ENCODE measurements around the gene DLX6.

The DLX6 gene

DNA sequence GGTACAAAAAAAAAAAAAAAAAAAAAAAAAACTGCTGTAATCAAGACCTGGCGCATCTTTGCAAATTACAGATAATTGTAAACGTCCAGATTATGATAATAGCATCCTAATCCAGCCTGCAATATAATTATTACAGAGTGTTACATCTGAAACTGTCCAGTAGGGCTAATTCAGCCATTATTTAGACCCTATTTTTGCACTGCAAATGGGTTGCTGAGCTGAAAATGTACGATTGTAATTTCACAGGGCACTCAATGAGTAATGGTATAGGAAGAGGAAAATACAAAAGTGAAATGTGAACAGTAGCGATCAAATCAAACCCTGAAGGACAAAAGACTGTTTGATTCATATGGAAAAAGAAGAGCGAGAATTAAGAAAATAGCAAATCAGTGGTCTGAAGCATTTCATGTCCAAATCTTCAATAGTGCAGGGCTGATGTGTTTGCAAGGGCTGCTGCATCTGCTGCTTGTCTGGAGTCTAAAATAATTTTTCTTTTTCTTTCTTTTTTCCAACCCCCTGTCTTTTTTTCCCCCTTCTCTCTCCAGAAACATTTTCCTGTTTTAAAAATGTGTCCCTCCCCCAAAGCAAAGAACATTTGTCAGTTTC, 8.9 kb downstream of the DLX6 start:
- H3K9me3 Mint-ChIP-seq = no peaks in the 10 kb centered on the region
- no peaks in the 10 kb centered on the region for H3K36me3 Mint-ChIP-seq
- no peak overlapping the region for H3K4me3 Mint-ChIP-seq
- H3K4me1 Mint-ChIP-seq = peaks cover 6% of the 10 kb centered on the region
- H3K27me3 Mint-ChIP-seq = peaks cover 96% of the 10 kb centered on the region
- no peak for ATAC-seq
- no peak overlapping the region for H3K27ac Mint-ChIP-seq

DNA sequence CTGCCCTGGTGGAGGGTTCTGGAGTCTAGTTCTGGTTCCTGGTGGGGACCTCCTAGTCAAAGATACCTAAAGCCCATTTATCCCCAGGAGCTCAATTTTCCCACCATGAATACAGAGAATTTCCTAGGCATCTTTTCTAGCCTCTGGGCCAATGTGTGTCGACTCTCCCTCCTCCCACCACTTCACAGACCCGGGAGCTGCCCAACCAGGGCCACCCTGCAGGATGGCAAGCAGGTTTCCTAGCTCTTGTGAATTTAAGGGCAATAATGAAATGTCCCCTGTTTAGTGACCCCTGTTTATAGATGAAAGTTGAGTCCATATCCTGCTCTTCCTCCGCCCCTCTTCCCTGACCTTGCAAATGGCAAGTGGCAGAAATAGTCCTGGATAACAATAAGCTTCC, 9.9 kb downstream of the DLX6 start:
- H3K4me3 Mint-ChIP-seq = no peak overlapping the region
- H3K27me3 Mint-ChIP-seq = peaks cover 95% of the 10 kb centered on the region
- no peaks in the 10 kb centered on the region for H3K9me3 Mint-ChIP-seq
- peaks cover 6% of the 10 kb centered on the region for H3K4me1 Mint-ChIP-seq
- H3K27ac Mint-ChIP-seq = no peak overlapping the region
- no peak for ATAC-seq
- H3K36me3 Mint-ChIP-seq = no peaks in the 10 kb centered on the region

DNA sequence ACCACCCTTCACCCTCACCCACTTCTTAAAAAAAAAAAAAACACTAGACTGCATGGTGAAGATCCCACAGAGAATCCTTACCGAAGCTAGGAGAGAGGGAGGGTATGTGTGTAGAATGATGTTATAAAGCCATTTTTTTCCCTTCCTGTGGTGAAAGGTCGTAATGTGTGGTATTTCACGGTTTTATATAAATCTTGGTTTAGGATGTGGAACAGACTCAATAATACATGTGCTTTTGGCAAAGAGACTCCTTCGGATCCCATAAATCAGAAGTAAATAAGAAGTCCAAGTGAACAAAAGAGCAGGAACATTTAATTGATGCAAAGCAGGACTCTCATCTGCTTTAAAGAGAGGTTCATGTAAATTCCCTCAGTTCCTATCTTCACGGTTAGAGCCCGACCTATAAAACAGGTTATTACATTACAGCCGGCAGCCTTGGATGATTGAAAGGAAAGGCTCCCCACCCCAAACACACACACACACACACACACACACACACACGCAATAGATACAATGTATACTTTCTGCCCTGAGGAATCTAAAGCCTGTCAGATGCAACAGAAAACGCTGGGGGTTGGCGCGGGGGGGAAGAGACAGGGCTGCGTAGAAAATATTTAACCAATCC, 10.5 kb downstream of the DLX6 start:
- peaks cover 6% of the 10 kb centered on the region for H3K4me1 Mint-ChIP-seq
- no peak overlapping the region for H3K4me3 Mint-ChIP-seq
- peaks cover 96% of the 10 kb centered on the region for H3K27me3 Mint-ChIP-seq

DNA sequence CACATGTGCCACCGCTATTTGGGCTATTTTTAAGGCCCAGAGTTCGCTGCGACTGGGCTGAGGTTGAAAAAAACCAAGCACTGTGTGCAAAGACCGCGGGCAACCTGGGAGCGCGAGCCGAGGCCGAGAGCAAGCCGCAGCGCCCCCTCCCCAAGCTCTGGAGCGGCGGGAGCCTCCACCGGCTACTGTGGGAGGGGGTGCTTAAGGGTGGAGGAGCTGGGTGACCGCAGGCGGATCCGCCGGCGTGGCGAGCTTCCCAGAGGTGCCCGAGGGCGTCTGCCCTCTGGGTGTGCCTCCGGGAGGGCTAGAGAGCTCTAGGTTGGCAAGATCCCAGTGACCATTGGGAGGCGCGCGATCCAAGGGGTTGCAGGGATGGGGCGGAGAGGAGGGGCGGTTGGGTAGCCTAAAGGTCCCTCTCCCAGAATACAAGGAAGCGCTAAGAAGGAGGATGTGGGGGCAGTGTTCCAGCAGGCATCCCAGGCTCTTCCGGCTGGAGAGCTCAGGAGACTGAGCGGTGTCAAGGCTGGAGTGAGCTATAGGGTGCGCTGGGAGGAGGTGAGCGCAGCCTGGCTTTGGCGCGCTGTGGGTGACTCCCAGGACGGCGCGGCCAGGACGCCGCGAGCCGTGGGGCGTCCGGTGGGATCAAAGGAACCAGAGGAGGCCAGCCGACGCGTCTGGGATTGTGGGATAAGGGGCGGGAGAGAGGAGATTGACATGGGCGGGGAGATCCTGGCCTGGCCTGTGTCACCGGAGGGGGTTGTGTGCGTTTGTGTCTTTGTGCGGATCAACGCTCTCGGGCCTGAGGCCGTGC, 11.2 kb downstream of the DLX6 start:
- Mint-ChIP-seq H3K27me3 (peaks cover 92% of the 10 kb centered on the region), H3K4me1 (peaks cover 6% of the 10 kb centered on the region), H3K4me3 (no peak overlapping the region), H3K9me3 (no peaks in the 10 kb centered on the region), H3K27ac (no peak overlapping the region), H3K36me3 (no peaks in the 10 kb centered on the region)
- no peak for ATAC-seq

More for the DNA sequence above, 10.5 kb downstream of the DLX6 start:
- no peak for ATAC-seq
- Mint-ChIP-seq H3K9me3 (no peaks in the 10 kb centered on the region), H3K27ac (no peak overlapping the region), H3K36me3 (no peaks in the 10 kb centered on the region)

DNA sequence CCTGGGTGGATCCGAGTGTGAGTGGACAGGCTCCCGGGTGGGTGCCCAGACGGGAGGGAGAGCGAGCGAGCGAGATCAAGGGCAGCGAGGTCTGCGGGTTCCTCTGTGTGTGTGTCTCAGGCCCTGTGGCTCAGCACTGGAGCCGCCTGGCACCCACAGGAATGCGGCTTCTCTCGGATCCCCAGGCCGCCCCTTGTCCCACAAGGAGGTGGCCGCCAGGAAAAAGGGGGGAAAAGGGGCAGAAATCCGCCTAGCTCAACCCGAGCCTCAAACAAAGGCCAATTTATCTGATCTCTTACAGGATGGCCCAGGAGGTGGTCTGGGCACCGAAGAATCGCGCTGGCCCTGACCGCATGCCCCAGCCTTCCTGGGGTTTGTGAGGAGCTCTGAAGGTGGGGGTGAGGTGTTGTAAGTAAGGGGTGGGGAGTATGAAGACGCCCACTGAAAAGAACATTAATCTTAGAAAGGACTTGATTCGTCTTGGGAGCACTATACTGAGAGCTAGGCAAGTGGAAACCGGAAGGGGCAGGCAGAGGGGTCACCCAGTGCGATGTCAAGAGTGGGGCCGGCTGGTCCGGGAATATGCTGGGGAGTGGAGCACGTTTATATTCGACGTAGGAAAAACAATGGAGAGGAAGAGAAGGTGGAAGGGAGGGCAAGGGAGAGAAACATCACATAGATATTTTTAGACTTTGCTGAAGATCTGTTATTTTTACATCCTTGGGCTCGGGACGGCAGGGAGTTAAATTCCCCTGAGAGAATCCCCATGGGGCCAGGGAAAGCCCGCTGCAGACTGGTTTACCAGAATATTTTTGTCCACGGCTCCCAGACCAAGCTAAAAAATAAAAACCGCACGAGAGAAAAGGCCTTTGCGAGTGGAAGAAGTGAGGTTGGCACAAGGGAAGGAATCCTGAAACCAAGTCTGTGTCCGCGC, 12.1 kb downstream of the DLX6 start:
- no peak overlapping the region for H3K4me3 Mint-ChIP-seq

DNA sequence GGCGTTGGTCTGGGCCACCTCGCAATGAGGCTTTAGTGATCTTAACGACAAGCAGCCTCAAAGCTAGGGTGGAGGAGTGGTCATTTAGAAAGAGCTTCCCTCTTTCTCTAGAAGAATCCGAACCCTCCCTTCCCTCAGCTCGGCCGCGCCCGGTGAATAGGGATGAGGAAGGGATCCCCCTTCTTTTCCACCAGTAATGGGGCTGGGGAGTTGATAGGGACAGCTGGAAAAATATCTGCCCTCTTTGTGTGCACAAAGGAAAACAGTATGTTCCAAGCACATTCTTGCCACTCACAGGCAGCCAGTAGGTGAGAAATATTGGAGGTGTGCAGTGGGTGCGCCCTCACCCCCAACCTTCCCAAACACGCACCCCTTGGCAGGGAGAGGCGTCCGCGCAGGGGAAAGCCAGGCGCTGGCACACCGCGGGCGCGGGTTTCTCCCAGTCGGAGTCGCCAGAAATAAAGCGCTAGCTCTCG, 12.8 kb downstream of the DLX6 start:
- no peaks in the 10 kb centered on the region for H3K9me3 Mint-ChIP-seq
- H3K4me1 Mint-ChIP-seq = peaks cover 6% of the 10 kb centered on the region
- no peak overlapping the region for H3K27ac Mint-ChIP-seq

More for the DNA sequence above, 12.1 kb downstream of the DLX6 start:
- H3K9me3 Mint-ChIP-seq = no peaks in the 10 kb centered on the region
- no peaks in the 10 kb centered on the region for H3K36me3 Mint-ChIP-seq
- H3K4me1 Mint-ChIP-seq = peaks cover 6% of the 10 kb centered on the region
- H3K27ac Mint-ChIP-seq = no peak overlapping the region
- H3K27me3 Mint-ChIP-seq = peaks cover 92% of the 10 kb centered on the region
- ATAC-seq = no peak

DNA sequence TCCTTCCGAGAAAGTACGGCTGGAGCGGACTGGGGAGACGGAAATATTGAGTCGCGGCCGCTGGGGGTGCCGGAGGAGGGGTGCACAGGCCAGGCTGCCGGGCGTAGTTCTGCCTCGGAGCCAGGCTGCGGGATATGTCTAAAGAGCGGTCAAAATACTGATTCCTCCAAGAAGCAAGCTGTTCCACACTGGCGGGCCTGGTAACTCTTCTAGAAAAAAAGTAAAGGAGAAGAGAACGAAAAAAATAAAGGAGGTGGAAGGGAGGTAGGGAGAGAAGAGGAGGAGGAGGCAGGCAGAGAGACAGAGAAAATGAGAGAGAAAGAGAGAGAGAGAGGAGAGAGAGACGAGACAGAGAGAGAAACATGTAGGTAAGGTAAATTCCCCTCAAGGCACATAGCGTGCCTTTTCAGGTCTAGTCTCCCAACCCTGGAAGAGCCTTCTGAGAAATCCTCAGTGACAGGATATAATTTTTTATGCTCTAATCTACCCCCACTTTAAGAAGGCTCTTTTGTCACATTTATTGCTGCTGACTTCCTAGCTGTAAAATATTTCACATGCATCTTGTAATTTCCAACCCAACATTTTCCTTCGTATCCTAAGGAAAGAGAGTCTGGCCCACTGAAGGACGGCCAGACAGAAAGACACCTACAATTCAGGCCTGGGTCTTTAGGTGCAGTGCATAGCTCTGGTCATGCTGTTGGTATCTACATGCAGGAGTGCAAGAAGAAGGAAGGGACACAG, 13.6 kb downstream of the DLX6 start:
- ATAC-seq = no peak
- Mint-ChIP-seq H3K4me3 (no peak overlapping the region), H3K4me1 (peaks cover 7% of the 10 kb centered on the region), H3K36me3 (no peaks in the 10 kb centered on the region), H3K27ac (no peak overlapping the region), H3K27me3 (peaks cover 93% of the 10 kb centered on the region), H3K9me3 (no peaks in the 10 kb centered on the region)

More for the DNA sequence above, 12.8 kb downstream of the DLX6 start:
- Mint-ChIP-seq H3K4me3 (no peak overlapping the region), H3K36me3 (no peaks in the 10 kb centered on the region), H3K27me3 (peaks cover 93% of the 10 kb centered on the region)
- ATAC-seq = no peak

DNA sequence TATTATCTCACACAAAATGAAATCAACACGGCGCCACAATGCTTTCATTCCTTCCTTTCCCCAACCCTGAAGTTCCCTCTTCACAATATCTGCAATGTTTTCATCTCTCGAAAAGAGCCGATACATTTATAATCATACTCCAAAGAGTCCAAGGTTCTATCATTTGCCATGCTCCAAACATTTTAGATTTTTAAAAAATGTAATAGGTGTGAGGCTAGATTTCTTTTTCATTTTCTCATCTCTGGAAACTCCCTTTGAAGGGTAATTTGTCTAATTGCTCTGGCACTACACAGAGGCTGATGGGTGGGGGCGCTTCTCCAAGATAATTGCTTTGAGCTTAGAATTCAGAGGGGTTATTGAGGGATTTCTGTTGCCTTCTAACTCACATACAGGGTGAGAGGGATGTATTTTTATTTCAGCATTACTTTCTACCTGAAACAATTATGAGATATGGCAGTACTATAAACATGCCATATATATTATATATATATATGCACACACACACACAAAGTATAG, 14.4 kb downstream of the DLX6 start:
- Mint-ChIP-seq H3K36me3 (no peaks in the 10 kb centered on the region), H3K9me3 (no peaks in the 10 kb centered on the region), H3K27me3 (peaks cover 94% of the 10 kb centered on the region), H3K4me3 (no peak overlapping the region), H3K4me1 (peaks cover 15% of the 10 kb centered on the region), H3K27ac (no peak overlapping the region)
- no peak for ATAC-seq

DNA sequence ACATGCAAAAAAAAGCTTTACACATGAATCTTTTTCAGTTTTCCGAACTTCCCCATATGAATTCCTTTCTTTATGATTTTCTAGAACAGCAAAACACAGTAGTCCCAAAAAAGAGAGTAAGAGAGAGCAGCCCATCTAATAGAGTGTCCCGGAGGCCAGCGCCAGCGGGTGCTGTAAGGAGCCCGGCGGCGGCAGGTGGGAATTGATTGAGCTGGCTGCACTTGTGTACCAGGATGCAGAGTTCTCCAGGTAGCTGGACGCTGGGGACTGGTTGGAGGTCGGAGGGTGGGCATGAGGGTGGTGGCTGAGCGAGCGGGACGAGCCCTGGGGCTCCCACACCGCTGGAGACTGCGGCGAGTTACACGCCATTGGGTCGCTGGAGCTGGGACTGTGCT, 15.2 kb downstream of the DLX6 start:
- H3K9me3 Mint-ChIP-seq = no peaks in the 10 kb centered on the region
- no peak for ATAC-seq
- peaks cover 94% of the 10 kb centered on the region for H3K27me3 Mint-ChIP-seq
- H3K36me3 Mint-ChIP-seq = no peaks in the 10 kb centered on the region
- H3K27ac Mint-ChIP-seq = no peak overlapping the region
- peaks cover 17% of the 10 kb centered on the region for H3K4me1 Mint-ChIP-seq
- H3K4me3 Mint-ChIP-seq = no peak overlapping the region

DNA sequence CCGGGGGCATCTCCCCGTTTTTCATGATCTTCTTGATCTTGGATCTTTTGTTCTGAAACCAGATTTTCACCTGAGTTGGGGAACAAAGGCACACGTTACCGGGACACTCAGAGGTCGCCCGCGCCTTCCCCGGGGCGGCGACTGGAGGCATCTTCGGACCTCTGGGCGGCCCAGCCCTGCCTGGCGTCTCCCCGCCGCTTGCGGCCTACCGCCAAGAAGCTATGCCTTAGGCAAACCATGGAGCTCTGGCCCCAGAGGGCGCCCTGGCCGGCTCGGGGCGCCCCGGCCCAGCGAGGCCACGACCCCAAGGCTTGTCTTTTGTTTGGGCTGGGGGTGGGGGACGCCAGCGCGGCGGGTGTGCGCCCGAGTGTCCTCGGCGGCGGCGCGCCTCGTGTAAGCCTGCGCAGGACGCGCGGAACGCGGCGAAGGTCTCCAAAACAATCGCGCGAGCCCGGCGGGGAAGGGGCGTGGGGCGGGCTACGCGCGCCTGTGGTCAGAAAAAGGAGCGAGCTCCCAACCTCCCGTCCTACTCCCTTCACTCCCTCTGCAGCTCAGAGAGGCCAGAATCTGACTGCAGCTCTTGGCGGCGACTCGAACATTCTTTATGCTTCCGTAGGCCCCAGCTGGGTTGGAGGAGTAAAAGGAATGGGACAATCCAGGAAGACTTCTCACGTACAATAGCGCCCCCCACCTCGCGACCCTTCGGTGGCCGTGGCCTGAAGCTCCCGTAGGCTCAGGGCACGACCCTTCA, 15.8 kb downstream of the DLX6 start:
- no peaks in the 10 kb centered on the region for H3K36me3 Mint-ChIP-seq
- peaks cover 94% of the 10 kb centered on the region for H3K27me3 Mint-ChIP-seq
- ATAC-seq = no peak
- H3K9me3 Mint-ChIP-seq = no peaks in the 10 kb centered on the region
- peaks cover 22% of the 10 kb centered on the region for H3K4me1 Mint-ChIP-seq
- H3K4me3 Mint-ChIP-seq = no peak overlapping the region
- no peak overlapping the region for H3K27ac Mint-ChIP-seq

DNA sequence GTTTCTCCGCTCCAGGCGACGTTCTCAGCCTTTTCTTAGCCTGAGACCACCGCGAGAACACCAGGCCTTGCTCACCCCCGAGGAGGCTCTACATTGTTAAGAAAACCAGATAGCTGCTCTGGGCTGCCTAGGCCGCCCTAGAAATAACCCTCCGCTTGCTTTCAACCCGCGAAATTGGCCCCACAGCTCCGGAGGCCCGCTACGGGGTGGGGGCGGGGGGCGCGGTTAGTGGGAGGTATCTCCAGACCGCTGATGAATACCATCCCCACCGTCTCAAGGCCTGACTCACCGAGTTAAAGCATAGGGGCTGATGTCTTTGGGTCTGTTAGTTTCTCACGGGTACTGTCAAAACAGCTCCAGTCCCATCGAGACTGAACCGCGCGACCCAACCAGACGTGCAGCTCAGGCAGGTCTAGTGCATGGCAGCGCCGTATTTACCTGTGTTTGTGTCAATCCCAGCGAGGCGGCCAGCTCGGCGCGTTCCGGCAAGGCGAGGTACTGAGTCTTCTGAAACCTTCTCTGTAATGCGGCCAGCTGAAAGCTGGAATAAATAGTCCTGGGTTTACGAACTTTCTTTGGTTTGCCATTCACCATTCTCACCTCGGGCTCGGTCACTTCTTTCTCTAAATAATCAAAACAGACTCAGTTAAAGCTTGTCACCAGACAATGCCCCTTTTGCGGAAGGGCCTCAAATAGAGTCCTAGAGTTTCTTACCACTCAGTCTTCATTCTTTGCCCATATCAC, 16.6 kb downstream of the DLX6 start:
- ATAC-seq = no peak
- Mint-ChIP-seq H3K4me1 (peaks cover 29% of the 10 kb centered on the region), H3K4me3 (no peak overlapping the region), H3K36me3 (no peaks in the 10 kb centered on the region), H3K9me3 (no peaks in the 10 kb centered on the region), H3K27me3 (peaks cover 94% of the 10 kb centered on the region), H3K27ac (no peak overlapping the region)

DNA sequence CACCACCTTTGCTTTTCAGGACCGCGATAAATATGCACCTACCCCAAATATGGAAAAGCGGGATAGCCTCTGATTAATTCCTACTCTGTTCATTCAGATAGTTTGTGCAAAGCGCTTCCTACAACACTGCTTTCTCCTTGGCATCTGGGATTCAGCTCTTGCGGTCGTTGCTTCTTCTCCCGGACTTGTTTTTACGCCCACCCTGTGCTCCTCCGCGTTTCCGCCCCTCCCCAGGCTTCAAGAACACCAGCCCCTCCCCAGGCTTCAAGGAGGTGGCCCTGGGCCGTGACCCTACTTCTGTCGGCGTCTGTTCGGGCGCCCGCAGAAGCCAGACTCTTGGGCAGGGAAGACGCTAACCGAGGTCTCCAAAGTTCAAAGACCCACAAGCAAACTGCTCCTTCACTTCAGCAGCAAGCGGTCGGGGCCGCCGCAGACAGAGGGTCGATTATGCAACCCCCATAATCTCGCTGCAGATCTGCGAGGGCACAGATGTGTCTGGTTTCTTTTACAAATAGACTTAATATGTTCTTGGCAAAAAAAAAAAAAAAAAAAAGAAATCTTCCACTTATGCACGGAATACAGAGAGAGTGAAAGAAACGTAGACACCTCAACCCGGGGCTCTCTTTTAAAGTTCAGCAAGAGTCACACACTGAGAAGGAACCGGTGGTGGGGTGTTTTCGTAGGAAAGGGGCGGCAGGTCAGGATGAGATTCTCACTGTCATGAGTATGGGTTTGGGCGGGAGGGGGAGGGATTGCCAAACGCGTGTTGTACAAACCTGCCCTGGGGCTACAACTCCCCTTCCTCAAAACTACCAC, 17.3 kb downstream of the DLX6 start:
- H3K9me3 Mint-ChIP-seq = no peaks in the 10 kb centered on the region
- no peaks in the 10 kb centered on the region for H3K36me3 Mint-ChIP-seq
- no peak overlapping the region for H3K27ac Mint-ChIP-seq
- ATAC-seq = no peak
- H3K27me3 Mint-ChIP-seq = peaks cover 94% of the 10 kb centered on the region
- no peak overlapping the region for H3K4me3 Mint-ChIP-seq
- peaks cover 33% of the 10 kb centered on the region for H3K4me1 Mint-ChIP-seq
